ENCODE results near the gene GDF7. TPM values are rescaled to one million over a fixed set of nuclear protein-coding genes. Genes with fewer than 3 reads are reported as not detected.

Gene GDF7
- total and polyA plus RNA-seq, 2 of the 4 experiments (the other 2 are of a cell fraction): under 0.01 to 0.02 TPM

DNA sequence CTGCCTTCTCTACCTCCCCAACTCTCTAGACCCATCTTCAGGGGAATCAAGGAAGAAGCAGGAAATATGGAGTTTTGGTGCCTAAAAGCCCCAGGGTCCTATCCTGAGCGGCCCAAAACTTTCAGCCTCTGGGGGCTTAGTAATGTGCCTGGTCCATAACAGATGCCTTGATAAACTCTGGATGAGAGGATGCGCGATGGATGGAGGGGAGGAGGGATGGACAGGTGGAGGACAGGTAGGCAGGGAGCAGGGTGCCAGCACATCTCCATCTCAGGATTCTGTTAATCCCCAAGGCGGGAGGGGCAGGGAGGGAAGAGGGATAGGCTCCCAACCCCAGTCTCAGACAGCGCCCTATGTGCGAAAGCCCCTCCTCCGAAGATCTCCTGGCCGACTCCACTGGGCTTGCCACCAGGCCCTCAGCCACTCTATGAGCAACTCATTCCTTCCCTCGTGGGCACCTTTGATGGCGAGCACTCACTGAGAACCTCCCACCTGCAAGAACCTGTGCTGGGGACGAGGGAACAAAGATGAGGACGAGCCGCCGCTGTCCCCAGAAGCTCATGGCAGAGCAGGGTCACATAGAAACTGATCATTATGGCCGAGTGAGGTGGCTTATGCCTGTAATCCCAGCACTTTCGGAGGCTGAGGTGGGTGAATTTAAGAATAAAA, 39.1 kb upstream of the GDF7 start:
- no TSS peak for BruUV-seq (replicated peaks)
- Histone ChIP-seq H3K56ac (ENCODE audit: extremely low read depth, insufficient read depth, low read length) (no peak overlapping the region), H3K9me3 (ENCODE audit: control insufficient read depth, insufficient read depth, low read length) (no peaks in the 10 kb centered on the region), H3K27ac (ENCODE audit: insufficient read depth, low read length) (no peak overlapping the region), H2BK5ac (ENCODE audit: low read depth, low read length, poor library complexity, severe bottlenecking) (no peak overlapping the region), H3K4ac (ENCODE audit: low read depth, low read length) (no peak overlapping the region), H4K91ac (ENCODE audit: insufficient read depth, low read depth, low read length) (no peak overlapping the region), H2BK15ac (ENCODE audit: low read depth, low read length) (no peak overlapping the region), H2BK20ac (ENCODE audit: low read depth, low read length) (no peak overlapping the region), H2AK9ac (replicated peaks; ENCODE audit: low read depth, low read length, poor library complexity) (no peak overlapping the region), H3K4me2 (ENCODE audit: low read depth, low read length) (no peak overlapping the region), H3K79me1 (ENCODE audit: low read depth in 1 of 2, low read length in 2 of 2) (no peaks in the 10 kb centered on the region), H3K14ac (replicated peaks; ENCODE audit: low read depth, low read length) (no peak overlapping the region), H2AFZ (replicated peaks; ENCODE audit: low read length, poor library complexity) (no peak overlapping the region), H4K5ac (ENCODE audit: low read depth, low read length) (no peak overlapping the region), H3K23ac (ENCODE audit: low read depth, low read length) (no peak overlapping the region), H4K8ac (ENCODE audit: low read depth in 2 of 2, low read length in 2 of 2) (no peak overlapping the region), H3K9ac (ENCODE audit: low read depth, low read length) (no peak overlapping the region), H2BK120ac (ENCODE audit: low read depth, low read length) (no peak overlapping the region), H3K9me1 (ENCODE audit: insufficient read depth, low read length) (no peaks in the 10 kb centered on the region), H3K27me3 (ENCODE audit: control insufficient read depth, insufficient read depth, low read length) (no peaks in the 10 kb centered on the region), H3K18ac (ENCODE audit: low read depth, low read length) (no peak overlapping the region), H2AK5ac (ENCODE audit: low read depth, low read length) (no peak overlapping the region), H4K20me1 (ENCODE audit: insufficient read depth, low read length) (no peaks in the 10 kb centered on the region), H3K36me3 (ENCODE audit: control insufficient read depth, insufficient read depth, low read length) (peaks cover 24% of the 10 kb centered on the region), H3K4me1 (ENCODE audit: control insufficient read depth, insufficient read depth, low read length) (peaks cover 2% of the 10 kb centered on the region; the same call in 1 of the 2 replicates), H3K4me3 (ENCODE audit: insufficient read depth, low read depth, low read length) (no peak overlapping the region)
- in situ Hi-C loops (cut with MboI; ENCODE audit: low sequenced_read_pairs) (no loop called here), dilution Hi-C loops (cut with HindIII; ENCODE audit: low sequenced_read_pairs, unreplicated experiment) (loop anchor here (25.0 kb wide), 1 partner anchor 241 kb away; no protein-coding TSS in a partner anchor), intact Hi-C loops (cut with micrococcal nuclease) (no loop called here)
- no peak for ATAC-seq (ENCODE audit: low read depth)
- 93% methylated on average over 3 of the region's 16 CpGs; no CpG with 5 or more reads in 1 of the 2 experiments for WGBS, 2 experiments (ENCODE audit: extremely low coverage in 2 of 2, insufficient read length in 1 of 2)
- DNase-seq: no peak
- ChIA-PET POLR2A (ENCODE audit: unreplicated experiment) (no interaction called here), CTCF (no interaction called here)
- TF ChIP-seq, protein P1, sequence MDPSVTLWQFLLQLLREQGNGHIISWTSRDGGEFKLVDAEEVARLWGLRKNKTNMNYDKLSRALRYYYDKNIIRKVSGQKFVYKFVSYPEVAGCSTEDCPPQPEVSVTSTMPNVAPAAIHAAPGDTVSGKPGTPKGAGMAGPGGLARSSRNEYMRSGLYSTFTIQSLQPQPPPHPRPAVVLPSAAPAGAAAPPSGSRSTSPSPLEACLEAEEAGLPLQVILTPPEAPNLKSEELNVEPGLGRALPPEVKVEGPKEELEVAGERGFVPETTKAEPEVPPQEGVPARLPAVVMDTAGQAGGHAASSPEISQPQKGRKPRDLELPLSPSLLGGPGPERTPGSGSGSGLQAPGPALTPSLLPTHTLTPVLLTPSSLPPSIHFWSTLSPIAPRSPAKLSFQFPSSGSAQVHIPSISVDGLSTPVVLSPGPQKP (IDR thresholded peaks at IDR 0.05; ENCODE audit: borderline replicate concordance, low read depth, low read length): no peak
- TF ChIP-seq POLR2A (IDR thresholded peaks at IDR 0.05; ENCODE audit: low read depth, low read length) (no peak), MAFK (IDR thresholded peaks at IDR 0.05; ENCODE audit: low read depth, low read length) (no peak), MAZ (IDR thresholded peaks at IDR 0.05; ENCODE audit: borderline replicate concordance, low read depth, low read length) (no peak), RFX5 (IDR thresholded peaks at IDR 0.05; ENCODE audit: low read depth, low read length) (no peak), BHLHE40 (IDR thresholded peaks at IDR 0.05; ENCODE audit: low read depth, low read length) (no peak), NFE2L2 (IDR thresholded peaks at IDR 0.05; ENCODE audit: low read depth, low read length) (no peak), SMC3 (IDR thresholded peaks at IDR 0.05; ENCODE audit: low read depth, low read length) (no peak), CEBPB (IDR thresholded peaks at IDR 0.05; ENCODE audit: low read depth, low read length) (no peak), RAD21 (IDR thresholded peaks at IDR 0.05; ENCODE audit: low read length) (no peak), RCOR1 (IDR thresholded peaks at IDR 0.05; ENCODE audit: insufficient replicate concordance, low read length) (no peak), FOS (IDR thresholded peaks at IDR 0.05; ENCODE audit: low read depth, low read length) (no peak), MXI1 (IDR thresholded peaks at IDR 0.05; ENCODE audit: borderline replicate concordance, low read depth, low read length) (no peak)
- TF ChIP-seq, protein P2, sequence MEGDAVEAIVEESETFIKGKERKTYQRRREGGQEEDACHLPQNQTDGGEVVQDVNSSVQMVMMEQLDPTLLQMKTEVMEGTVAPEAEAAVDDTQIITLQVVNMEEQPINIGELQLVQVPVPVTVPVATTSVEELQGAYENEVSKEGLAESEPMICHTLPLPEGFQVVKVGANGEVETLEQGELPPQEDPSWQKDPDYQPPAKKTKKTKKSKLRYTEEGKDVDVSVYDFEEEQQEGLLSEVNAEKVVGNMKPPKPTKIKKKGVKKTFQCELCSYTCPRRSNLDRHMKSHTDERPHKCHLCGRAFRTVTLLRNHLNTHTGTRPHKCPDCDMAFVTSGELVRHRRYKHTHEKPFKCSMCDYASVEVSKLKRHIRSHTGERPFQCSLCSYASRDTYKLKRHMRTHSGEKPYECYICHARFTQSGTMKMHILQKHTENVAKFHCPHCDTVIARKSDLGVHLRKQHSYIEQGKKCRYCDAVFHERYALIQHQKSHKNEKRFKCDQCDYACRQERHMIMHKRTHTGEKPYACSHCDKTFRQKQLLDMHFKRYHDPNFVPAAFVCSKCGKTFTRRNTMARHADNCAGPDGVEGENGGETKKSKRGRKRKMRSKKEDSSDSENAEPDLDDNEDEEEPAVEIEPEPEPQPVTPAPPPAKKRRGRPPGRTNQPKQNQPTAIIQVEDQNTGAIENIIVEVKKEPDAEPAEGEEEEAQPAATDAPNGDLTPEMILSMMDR (conservative IDR thresholded peaks at IDR 0.05; ENCODE audit: low read depth, low read length): no peak
- TF ChIP-seq, protein P3, sequence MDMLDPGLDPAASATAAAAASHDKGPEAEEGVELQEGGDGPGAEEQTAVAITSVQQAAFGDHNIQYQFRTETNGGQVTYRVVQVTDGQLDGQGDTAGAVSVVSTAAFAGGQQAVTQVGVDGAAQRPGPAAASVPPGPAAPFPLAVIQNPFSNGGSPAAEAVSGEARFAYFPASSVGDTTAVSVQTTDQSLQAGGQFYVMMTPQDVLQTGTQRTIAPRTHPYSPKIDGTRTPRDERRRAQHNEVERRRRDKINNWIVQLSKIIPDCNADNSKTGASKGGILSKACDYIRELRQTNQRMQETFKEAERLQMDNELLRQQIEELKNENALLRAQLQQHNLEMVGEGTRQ (IDR thresholded peaks at IDR 0.05; ENCODE audit: low read depth, low read length): no peak

Data from IMR-90 (cell line).